Ammon's horn (tissue), 1 donor: ENCODE data around the gene TRDMT1.

Experiments
- DNase-seq: peaks from one replicate; pipeline ENCODE4 v3.0.0-alpha.2; 2016; ENCODE audit warnings: low spot score

TRDMT1 gene

GRCh38 chr10:17175551-17175950, 25.9 kb downstream of the TRDMT1 start:
- DNase-seq = no peak

GRCh38 chr10:17174626-17175025, 26.8 kb downstream of the TRDMT1 start:
- DNase-seq = no peak

GRCh38 chr10:17171141-17171641, 30.3 kb downstream of the TRDMT1 start:
- no peak for DNase-seq

GRCh38 chr10:17169803-17170202, 31.7 kb downstream of the TRDMT1 start:
- no peak for DNase-seq

GRCh38 chr10:17166699-17167098, 34.8 kb downstream of the TRDMT1 start:
- no peak for DNase-seq

- DNase-seq = no peak
Measured at GRCh38 chr10:17162828-17163227, 38.6 kb downstream of the TRDMT1 start.

GRCh38 chr10:17161775-17162174, 39.7 kb downstream of the TRDMT1 start:
- peak; percentile 25 for DNase-seq

- no peak for DNase-seq
Measured at GRCh38 chr10:17157024-17157423, 44.4 kb downstream of the TRDMT1 start.

- no peak for DNase-seq
Measured at GRCh38 chr10:17155826-17156225, 45.6 kb downstream of the TRDMT1 start.

GRCh38 chr10:17154116-17154515, 47.4 kb downstream of the TRDMT1 start:
- DNase-seq = no peak

GRCh38 chr10:17153321-17153720, 48.2 kb downstream of the TRDMT1 start:
- no peak for DNase-seq

- DNase-seq = no peak
Measured at GRCh38 chr10:17151716-17152115, 49.8 kb downstream of the TRDMT1 start.

- no peak for DNase-seq
Measured at GRCh38 chr10:17147884-17148489, 53.5 kb downstream of the TRDMT1 start.

GRCh38 chr10:17146892-17147291, 54.6 kb downstream of the TRDMT1 start:
- DNase-seq = no peak

- no peak for DNase-seq
Measured at GRCh38 chr10:17145239-17145638, 56.2 kb downstream of the TRDMT1 start.

- DNase-seq = no peak
Measured at GRCh38 chr10:17144757-17145156, 56.7 kb downstream of the TRDMT1 start.

- DNase-seq = no peak
Measured at GRCh38 chr10:17144032-17144431, 57.4 kb downstream of the TRDMT1 start.

- no peak for DNase-seq
Measured at GRCh38 chr10:17143055-17143690, 58.3 kb downstream of the TRDMT1 start.

GRCh38 chr10:17141504-17142229, 59.8 kb downstream of the TRDMT1 start:
- no peak for DNase-seq

GRCh38 chr10:17140386-17140761, 61.1 kb downstream of the TRDMT1 start:
- no peak for DNase-seq

GRCh38 chr10:17138460-17139042, 62.9 kb downstream of the TRDMT1 start:
- no peak for DNase-seq

- DNase-seq = no peak
Measured at GRCh38 chr10:17134737-17135260, 66.7 kb downstream of the TRDMT1 start.

- no peak for DNase-seq
Measured at GRCh38 chr10:17134282-17134681, 67.2 kb downstream of the TRDMT1 start.
